ENCODE measurements around the gene GALNT9. TPM values are rescaled to one million over a fixed set of nuclear protein-coding genes. Genes with fewer than 3 reads are reported as not detected.

The GALNT9 gene
- total RNA-seq, 1 experiment from 2014 or later = 2.6 TPM

GRCh38 chr12:132329720-132330548, 545 bp upstream of the GALNT9 start:
- Histone ChIP-seq H3K79me2 (ENCODE audit: insufficient read depth, low read length) (no peaks in the 10 kb centered on the region), H4K20me1 (ENCODE audit: insufficient read depth) (no peaks in the 10 kb centered on the region), H2AFZ (ENCODE audit: low read depth, low read length, poor library complexity, severe bottlenecking) (no peak overlapping the region), H3K36me3 (ENCODE audit: control insufficient read depth in 1 of 2, insufficient read depth in 2 of 2, low read length in 2 of 2) (no peaks in the 10 kb centered on the region), H3K27ac (ENCODE audit: low read depth, low read length) (no peak overlapping the region), H3K4me1 (ENCODE audit: control insufficient read depth in 1 of 2, insufficient read depth in 2 of 2, low read length in 2 of 2) (no peaks in the 10 kb centered on the region; a peak in 1 of 4 replicates), H3K9ac (ENCODE audit: low read length) (no peak overlapping the region), H3K4me2 (ENCODE audit: low read length) (no peak overlapping the region), H3K9me3 (ENCODE audit: control insufficient read depth in 1 of 2, insufficient read depth in 1 of 2, low read depth in 1 of 2, low read length in 2 of 2) (no peaks in the 10 kb centered on the region), H3K9me2 (ENCODE audit: insufficient read depth) (no peaks in the 10 kb centered on the region), H3K4me3 (replicated peaks in 1 of 2; ENCODE audit: low read depth in 1 of 2, low read length in 2 of 2) (no peak overlapping the region), H3K27me3 (ENCODE audit: insufficient read depth, low read length) (no peaks in the 10 kb centered on the region)
- CTCF ChIA-PET = no interaction called here
- DNase-seq (ENCODE audit: low read depth, low spot score) = no peak
- ATAC-seq = no peak
- no TSS peak for BruUV-seq (replicated peaks)
- RAD21 ChIA-PET (ENCODE audit: low non-redundant PET in 1 of 2, low total read pairs in 2 of 2, uncharacterized antibody in 2 of 2, unreplicated experiment in 2 of 2) = no interaction called here
- intact Hi-C loops (cut with micrococcal nuclease) = no loop called here
- POLR2A ChIA-PET = no interaction called here
- TF ChIP-seq RAD21 (IDR thresholded peaks at IDR 0.05; ENCODE audit: low read depth) (no peak), EZH2phosphoT487 (IDR thresholded peaks at IDR 0.05; ENCODE audit: borderline replicate concordance) (no peak), SRF (IDR thresholded peaks at IDR 0.05; ENCODE audit: low read depth) (no peak), SIN3A (IDR thresholded peaks at IDR 0.05; ENCODE audit: low read depth) (no peak), CBX3 (IDR thresholded peaks at IDR 0.05; ENCODE audit: low read depth) (no peak), ZFX (IDR thresholded peaks at IDR 0.05) (no peak), ELF1 (IDR thresholded peaks at IDR 0.05; ENCODE audit: borderline replicate concordance, low read depth) (no peak)

DNA sequence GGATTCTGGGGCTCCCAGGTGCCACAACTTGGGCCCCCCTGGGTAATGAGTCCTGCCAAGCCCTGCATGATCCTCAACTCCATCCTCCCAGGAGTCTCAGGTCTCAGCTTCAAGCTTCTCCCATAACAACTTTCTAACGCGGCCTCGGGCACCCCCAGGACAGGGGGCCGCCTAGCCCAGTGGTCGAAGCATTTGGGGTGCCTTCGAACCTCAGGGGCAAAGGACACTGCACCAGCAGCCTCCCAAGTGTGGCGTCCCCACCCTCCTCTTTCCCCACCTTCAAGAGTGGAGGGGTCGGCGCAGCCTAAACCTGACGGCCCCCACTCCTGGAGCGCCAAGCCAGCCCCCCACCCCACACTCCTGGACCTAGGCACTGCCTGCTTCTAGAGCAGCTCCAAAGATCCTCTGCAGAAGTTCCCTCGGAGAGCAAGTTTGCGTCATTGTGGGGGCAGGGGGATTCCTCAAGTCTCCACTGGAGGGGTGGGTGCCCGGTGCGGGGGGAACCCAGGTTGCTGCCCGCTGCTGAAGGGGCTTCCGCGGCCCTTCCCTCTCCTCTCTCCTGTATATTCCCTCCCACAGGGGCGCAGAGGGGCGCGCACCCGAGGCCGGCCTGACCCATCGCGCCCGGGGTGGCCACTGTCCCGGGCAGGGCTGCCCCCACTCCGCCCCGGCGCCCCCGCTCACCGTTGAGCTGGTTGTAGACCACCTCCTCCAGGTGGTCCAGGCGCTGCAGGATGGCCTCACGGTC, 933 bp downstream of the GALNT9 start:
- CTCF ChIA-PET = no interaction called here
- no peaks in the 10 kb centered on the region; a peak in 1 of 4 replicates for H3K4me1 ChIP-seq (ENCODE audit: control insufficient read depth in 1 of 2, insufficient read depth in 2 of 2, low read length in 2 of 2)
- no peaks in the 10 kb centered on the region for H4K20me1 ChIP-seq (ENCODE audit: insufficient read depth)
- H2AFZ ChIP-seq (ENCODE audit: low read depth, low read length, poor library complexity, severe bottlenecking) = no peak overlapping the region
- intact Hi-C loops (cut with micrococcal nuclease) = no loop called here
- H3K4me2 ChIP-seq (ENCODE audit: low read length) = no peak overlapping the region
- no peak for DNase-seq (ENCODE audit: low read depth, low spot score)
- H3K9me2 ChIP-seq (ENCODE audit: insufficient read depth) = no peaks in the 10 kb centered on the region
- no peak overlapping the region for H3K4me3 ChIP-seq (replicated peaks in 1 of 2; ENCODE audit: low read depth in 1 of 2, low read length in 2 of 2)
- no peaks in the 10 kb centered on the region for H3K79me2 ChIP-seq (ENCODE audit: insufficient read depth, low read length)
- H3K9me3 ChIP-seq (ENCODE audit: control insufficient read depth in 1 of 2, insufficient read depth in 1 of 2, low read depth in 1 of 2, low read length in 2 of 2) = no peaks in the 10 kb centered on the region
- no peak overlapping the region for H3K9ac ChIP-seq (ENCODE audit: low read length)
- BruUV-seq (replicated peaks) = no TSS peak
- POLR2A ChIA-PET = no interaction called here
- RAD21 ChIA-PET (ENCODE audit: low non-redundant PET in 1 of 2, low total read pairs in 2 of 2, uncharacterized antibody in 2 of 2, unreplicated experiment in 2 of 2) = no interaction called here
- no peak overlapping the region for H3K27ac ChIP-seq (ENCODE audit: low read depth, low read length)
- H3K27me3 ChIP-seq (ENCODE audit: insufficient read depth, low read length) = no peaks in the 10 kb centered on the region
- no peak for ATAC-seq
- H3K36me3 ChIP-seq (ENCODE audit: control insufficient read depth in 1 of 2, insufficient read depth in 2 of 2, low read length in 2 of 2) = no peaks in the 10 kb centered on the region
- TF ChIP-seq POLR2AphosphoS5 (IDR thresholded peaks at IDR 0.05; ENCODE audit: low read depth, low read length) (no peak), SIN3A (IDR thresholded peaks at IDR 0.05; ENCODE audit: low read depth) (no peak), CEBPB (IDR thresholded peaks at IDR 0.05; ENCODE audit: low read depth) (no peak), ELF1 (IDR thresholded peaks at IDR 0.05; ENCODE audit: borderline replicate concordance, low read depth) (no peak), EGR1 (IDR thresholded peaks at IDR 0.05; ENCODE audit: low read depth) (no peak), EZH2 (IDR thresholded peaks at IDR 0.05) (no peak), CBX3 (IDR thresholded peaks at IDR 0.05; ENCODE audit: low read depth) (no peak), POLR2A (IDR thresholded peaks at IDR 0.05; ENCODE audit: borderline replicate concordance, extremely low read depth, insufficient read depth, insufficient read length) (no peak)
- TF ChIP-seq, protein P1, sequence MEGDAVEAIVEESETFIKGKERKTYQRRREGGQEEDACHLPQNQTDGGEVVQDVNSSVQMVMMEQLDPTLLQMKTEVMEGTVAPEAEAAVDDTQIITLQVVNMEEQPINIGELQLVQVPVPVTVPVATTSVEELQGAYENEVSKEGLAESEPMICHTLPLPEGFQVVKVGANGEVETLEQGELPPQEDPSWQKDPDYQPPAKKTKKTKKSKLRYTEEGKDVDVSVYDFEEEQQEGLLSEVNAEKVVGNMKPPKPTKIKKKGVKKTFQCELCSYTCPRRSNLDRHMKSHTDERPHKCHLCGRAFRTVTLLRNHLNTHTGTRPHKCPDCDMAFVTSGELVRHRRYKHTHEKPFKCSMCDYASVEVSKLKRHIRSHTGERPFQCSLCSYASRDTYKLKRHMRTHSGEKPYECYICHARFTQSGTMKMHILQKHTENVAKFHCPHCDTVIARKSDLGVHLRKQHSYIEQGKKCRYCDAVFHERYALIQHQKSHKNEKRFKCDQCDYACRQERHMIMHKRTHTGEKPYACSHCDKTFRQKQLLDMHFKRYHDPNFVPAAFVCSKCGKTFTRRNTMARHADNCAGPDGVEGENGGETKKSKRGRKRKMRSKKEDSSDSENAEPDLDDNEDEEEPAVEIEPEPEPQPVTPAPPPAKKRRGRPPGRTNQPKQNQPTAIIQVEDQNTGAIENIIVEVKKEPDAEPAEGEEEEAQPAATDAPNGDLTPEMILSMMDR (IDR thresholded peaks at IDR 0.05 in 2 of 3, conservative IDR thresholded peaks at IDR 0.05 in 1 of 3; ENCODE audit: borderline replicate concordance in 1 of 3, insufficient read depth in 1 of 3, low read depth in 2 of 3, low read length in 2 of 3) = no peak
- TF ChIP-seq, protein P2, sequence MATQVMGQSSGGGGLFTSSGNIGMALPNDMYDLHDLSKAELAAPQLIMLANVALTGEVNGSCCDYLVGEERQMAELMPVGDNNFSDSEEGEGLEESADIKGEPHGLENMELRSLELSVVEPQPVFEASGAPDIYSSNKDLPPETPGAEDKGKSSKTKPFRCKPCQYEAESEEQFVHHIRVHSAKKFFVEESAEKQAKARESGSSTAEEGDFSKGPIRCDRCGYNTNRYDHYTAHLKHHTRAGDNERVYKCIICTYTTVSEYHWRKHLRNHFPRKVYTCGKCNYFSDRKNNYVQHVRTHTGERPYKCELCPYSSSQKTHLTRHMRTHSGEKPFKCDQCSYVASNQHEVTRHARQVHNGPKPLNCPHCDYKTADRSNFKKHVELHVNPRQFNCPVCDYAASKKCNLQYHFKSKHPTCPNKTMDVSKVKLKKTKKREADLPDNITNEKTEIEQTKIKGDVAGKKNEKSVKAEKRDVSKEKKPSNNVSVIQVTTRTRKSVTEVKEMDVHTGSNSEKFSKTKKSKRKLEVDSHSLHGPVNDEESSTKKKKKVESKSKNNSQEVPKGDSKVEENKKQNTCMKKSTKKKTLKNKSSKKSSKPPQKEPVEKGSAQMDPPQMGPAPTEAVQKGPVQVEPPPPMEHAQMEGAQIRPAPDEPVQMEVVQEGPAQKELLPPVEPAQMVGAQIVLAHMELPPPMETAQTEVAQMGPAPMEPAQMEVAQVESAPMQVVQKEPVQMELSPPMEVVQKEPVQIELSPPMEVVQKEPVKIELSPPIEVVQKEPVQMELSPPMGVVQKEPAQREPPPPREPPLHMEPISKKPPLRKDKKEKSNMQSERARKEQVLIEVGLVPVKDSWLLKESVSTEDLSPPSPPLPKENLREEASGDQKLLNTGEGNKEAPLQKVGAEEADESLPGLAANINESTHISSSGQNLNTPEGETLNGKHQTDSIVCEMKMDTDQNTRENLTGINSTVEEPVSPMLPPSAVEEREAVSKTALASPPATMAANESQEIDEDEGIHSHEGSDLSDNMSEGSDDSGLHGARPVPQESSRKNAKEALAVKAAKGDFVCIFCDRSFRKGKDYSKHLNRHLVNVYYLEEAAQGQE (IDR thresholded peaks at IDR 0.05; ENCODE audit: low read depth) = no peak

Data from HCT116 (cell line).